Measurements from ENCODE around the gene MYMK. TPM values are rescaled to one million over a fixed set of nuclear protein-coding genes. Genes with fewer than 3 reads are reported as not detected.

The MYMK gene
- total and polyA plus RNA-seq, 2 of the 4 experiments (the other 2 are of a cell fraction) = not detected

GRCh38 chr9:133538176-133538575, 13.4 kb upstream of the MYMK start:
- 81% methylated on average over 10 of the region's 14 CpGs; no CpG with 5 or more reads in 1 of the 2 experiments for WGBS, 2 experiments (ENCODE audit: extremely low coverage in 2 of 2, insufficient read length in 1 of 2)
- in situ Hi-C loops (cut with MboI; ENCODE audit: low sequenced_read_pairs) (loop anchor here (10.0 kb wide), 2 partner anchors 197 to 457 kb away; partner anchors contain the start of genes SARDH and VAV2), intact Hi-C loops (cut with micrococcal nuclease) (no loop called here), dilution Hi-C loops (cut with HindIII; ENCODE audit: low sequenced_read_pairs, unreplicated experiment) (no loop called here)
- Histone ChIP-seq H3K23ac (ENCODE audit: low read depth, low read length) (no peak overlapping the region), H4K8ac (ENCODE audit: low read depth in 2 of 2, low read length in 2 of 2) (no peak overlapping the region), H3K27ac (ENCODE audit: insufficient read depth, low read length) (no peak overlapping the region), H2BK15ac (ENCODE audit: low read depth, low read length) (no peak overlapping the region), H4K91ac (ENCODE audit: insufficient read depth, low read depth, low read length) (no peak overlapping the region), H3K4me1 (ENCODE audit: control insufficient read depth, insufficient read depth, low read length) (peaks cover 1% of the 10 kb centered on the region; the same call in 1 of the 2 replicates), H4K20me1 (ENCODE audit: insufficient read depth, low read length) (peaks cover 5% of the 10 kb centered on the region; the same call in 1 of the 2 replicates), H2BK120ac (ENCODE audit: low read depth, low read length) (no peak overlapping the region), H3K4ac (ENCODE audit: low read depth, low read length) (no peak overlapping the region), H4K5ac (ENCODE audit: low read depth, low read length) (no peak overlapping the region), H3K18ac (ENCODE audit: low read depth, low read length) (no peak overlapping the region), H3K27me3 (ENCODE audit: control insufficient read depth, insufficient read depth, low read length) (peaks cover 48% of the 10 kb centered on the region), H2AK5ac (ENCODE audit: low read depth, low read length) (no peak overlapping the region), H3K14ac (replicated peaks; ENCODE audit: low read depth, low read length) (no peak overlapping the region), H2AFZ (replicated peaks; ENCODE audit: low read length, poor library complexity) (no peak overlapping the region), H2BK20ac (ENCODE audit: low read depth, low read length) (no peak overlapping the region), H3K9ac (ENCODE audit: low read depth, low read length) (no peak overlapping the region), H3K56ac (ENCODE audit: extremely low read depth, insufficient read depth, low read length) (no peak overlapping the region), H3K36me3 (ENCODE audit: control insufficient read depth, insufficient read depth, low read length) (no peaks in the 10 kb centered on the region), H3K4me3 (ENCODE audit: insufficient read depth, low read depth, low read length) (no peak overlapping the region), H3K4me2 (ENCODE audit: low read depth, low read length) (no peak overlapping the region), H2AK9ac (replicated peaks; ENCODE audit: low read depth, low read length, poor library complexity) (no peak overlapping the region), H3K9me3 (ENCODE audit: control insufficient read depth, insufficient read depth, low read length) (no peaks in the 10 kb centered on the region), H2BK5ac (ENCODE audit: low read depth, low read length, poor library complexity, severe bottlenecking) (no peak overlapping the region), H3K79me1 (ENCODE audit: low read depth in 1 of 2, low read length in 2 of 2) (no peaks in the 10 kb centered on the region), H3K9me1 (ENCODE audit: insufficient read depth, low read length) (no peaks in the 10 kb centered on the region)
- DNase-seq (no peak), ATAC-seq (ENCODE audit: low read depth) (no peak)
- BruUV-seq (replicated peaks) = no TSS peak
- TF ChIP-seq FOS (IDR thresholded peaks at IDR 0.05; ENCODE audit: low read depth, low read length) (no peak), USF2 (IDR thresholded peaks at IDR 0.05; ENCODE audit: low read depth, low read length) (no peak), SMC3 (IDR thresholded peaks at IDR 0.05; ENCODE audit: low read depth, low read length) (no peak), NFE2L2 (IDR thresholded peaks at IDR 0.05; ENCODE audit: low read depth, low read length) (no peak), BHLHE40 (IDR thresholded peaks at IDR 0.05; ENCODE audit: low read depth, low read length) (no peak), CEBPB (IDR thresholded peaks at IDR 0.05; ENCODE audit: low read depth, low read length) (no peak), MAZ (IDR thresholded peaks at IDR 0.05; ENCODE audit: borderline replicate concordance, low read depth, low read length) (no peak), RFX5 (IDR thresholded peaks at IDR 0.05; ENCODE audit: low read depth, low read length) (no peak), MAFK (IDR thresholded peaks at IDR 0.05; ENCODE audit: low read depth, low read length) (no peak), CHD1 (IDR thresholded peaks at IDR 0.05; ENCODE audit: low read depth, low read length) (no peak), POLR2A (IDR thresholded peaks at IDR 0.05; ENCODE audit: low read depth, low read length) (no peak), CTCF (conservative IDR thresholded peaks at IDR 0.05; ENCODE audit: low read depth, low read length) (no peak), RAD21 (IDR thresholded peaks at IDR 0.05; ENCODE audit: low read length) (no peak), ELK1 (IDR thresholded peaks at IDR 0.05; ENCODE audit: borderline replicate concordance, low read depth, low read length) (no peak)
- ChIA-PET POLR2A (ENCODE audit: unreplicated experiment) (no interaction called here), CTCF (no interaction called here)
